ENCODE results near the gene RTN1. TPM values are rescaled to one million over a fixed set of nuclear protein-coding genes. Genes with fewer than 3 reads are reported as not detected.

Gene RTN1
- total and polyA plus RNA-seq, 3 donors from 2014 or later, result 8.2 to 11.1 (median 10.9) TPM

GRCh38 chr14:59687663-59688062, 182.9 kb downstream of the RTN1 start:
- no peaks in the 10 kb centered on the region for H3K27me3 ChIP-seq
- no peak overlapping the region for H3K4me3 ChIP-seq
- no peak for DNase-seq
- intact Hi-C loops (cut with DNase I; ENCODE audit: low total_unique reads), result no loop called here
- no peaks in the 10 kb centered on the region for H3K9me3 ChIP-seq
- no peak for TF ChIP-seq POLR2A (IDR thresholded peaks at IDR 0.05)
- TF ChIP-seq CTCF (IDR thresholded peaks at IDR 0.05), result no peak
- H3K27ac ChIP-seq, result no peak overlapping the region
- no peaks in the 10 kb centered on the region for H3K36me3 ChIP-seq (ENCODE audit: low read depth, missing control alignments)
- H3K4me1 ChIP-seq, result no peaks in the 10 kb centered on the region

- TF ChIP-seq POLR2A (IDR thresholded peaks at IDR 0.05), result no peak
- no peak for TF ChIP-seq CTCF (IDR thresholded peaks at IDR 0.05)
- Histone ChIP-seq H3K27ac (no peak overlapping the region), H3K27me3 (no peaks in the 10 kb centered on the region), H3K4me3 (no peak overlapping the region), H3K36me3 (ENCODE audit: low read depth, missing control alignments) (no peaks in the 10 kb centered on the region), H3K9me3 (no peaks in the 10 kb centered on the region), H3K4me1 (no peaks in the 10 kb centered on the region)
- peak; percentile 40 for DNase-seq
- intact Hi-C loops (cut with DNase I; ENCODE audit: low total_unique reads), result no loop called here
These were observed 190.7 kb downstream of the RTN1 start for GRCh38 chr14:59679872-59680271.

GRCh38 chr14:59678352-59678751, 192.2 kb downstream of the RTN1 start:
- no peak for DNase-seq
- H3K4me1 ChIP-seq, result no peaks in the 10 kb centered on the region
- peak overlapping the region in 1 of 2 donors; percentile 11 for H3K27ac ChIP-seq
- H3K9me3 ChIP-seq, result no peaks in the 10 kb centered on the region
- no peak overlapping the region for H3K4me3 ChIP-seq
- intact Hi-C loops (cut with DNase I; ENCODE audit: low total_unique reads), result no loop called here
- no peaks in the 10 kb centered on the region for H3K36me3 ChIP-seq (ENCODE audit: low read depth, missing control alignments)
- WGBS, 2 donors, result 84 to 87% methylated on average over 2 of the region's 2 CpGs
- TF ChIP-seq CTCF (IDR thresholded peaks at IDR 0.05), result no peak
- TF ChIP-seq POLR2A (IDR thresholded peaks at IDR 0.05), result no peak
- H3K27me3 ChIP-seq, result no peaks in the 10 kb centered on the region

GRCh38 chr14:59677771-59678231, 192.8 kb downstream of the RTN1 start:
- Histone ChIP-seq H3K27ac (peak overlapping the region in 1 of 2 donors; percentile 11), H3K9me3 (no peaks in the 10 kb centered on the region), H3K36me3 (ENCODE audit: low read depth, missing control alignments) (no peaks in the 10 kb centered on the region), H3K27me3 (no peaks in the 10 kb centered on the region), H3K4me1 (no peaks in the 10 kb centered on the region), H3K4me3 (no peak overlapping the region)
- DNase-seq, result no peak
- 56 to 59% methylated on average over 3 of the region's 3 CpGs for WGBS, 2 donors
- TF ChIP-seq CTCF (IDR thresholded peaks at IDR 0.05) (no peak), POLR2A (IDR thresholded peaks at IDR 0.05) (no peak)
- intact Hi-C loops (cut with DNase I; ENCODE audit: low total_unique reads), result no loop called here

DNA sequence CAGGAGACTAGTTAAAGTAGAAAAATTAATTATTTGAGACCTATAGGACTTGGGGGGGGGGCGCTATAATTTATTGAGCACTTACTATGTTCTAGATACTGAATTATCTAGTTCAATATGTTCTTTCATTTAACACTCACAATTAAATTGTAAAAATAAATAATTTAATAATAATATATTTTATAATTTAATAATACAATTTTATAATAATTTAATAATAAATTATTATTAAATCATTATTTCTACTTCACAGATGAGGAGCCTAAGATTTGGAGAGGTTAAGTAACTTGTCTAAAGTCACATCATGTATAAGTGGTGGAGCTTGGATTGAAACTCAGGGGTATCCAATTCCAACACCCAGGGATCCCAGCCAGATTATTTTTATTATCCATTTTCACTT, 195.2 kb downstream of the RTN1 start:
- Histone ChIP-seq H3K4me3 (no peak overlapping the region), H3K27me3 (no peaks in the 10 kb centered on the region), H3K9me3 (no peaks in the 10 kb centered on the region), H3K27ac (no peak overlapping the region), H3K36me3 (ENCODE audit: low read depth, missing control alignments) (no peaks in the 10 kb centered on the region), H3K4me1 (no peaks in the 10 kb centered on the region)
- TF ChIP-seq POLR2A (IDR thresholded peaks at IDR 0.05) (no peak), CTCF (IDR thresholded peaks at IDR 0.05) (no peak)
- WGBS, 2 donors, result 90 to 93% methylated on average over 1 of the region's 1 CpG
- intact Hi-C loops (cut with DNase I; ENCODE audit: low total_unique reads), result no loop called here
- no peak for DNase-seq
